CD4-positive, alpha-beta T cell treated with Interleukin-17A for 4 hours (primary cell): Measurements from ENCODE around the gene CLTC.

Experiments used
- DNase-seq: peaks from one replicate; pipeline ENCODE4 v3.0.0-alpha.2; 2020; ENCODE audit warnings: mixed read lengths

CLTC gene

GRCh38 chr17:59730268-59730834 lies 110.7 kb downstream of the CLTC start:
- no peak for DNase-seq

- no peak for DNase-seq
Measured at GRCh38 chr17:59733697-59734096, 114.0 kb downstream of the CLTC start.

- no peak for DNase-seq
Measured at GRCh38 chr17:59734226-59734625, 114.5 kb downstream of the CLTC start.

- DNase-seq, result no peak
Measured at GRCh38 chr17:59737324-59737723, 117.6 kb downstream of the CLTC start.

GRCh38 chr17:59743842-59744241 lies 124.1 kb downstream of the CLTC start:
- DNase-seq, result no peak

- no peak for DNase-seq
Measured at GRCh38 chr17:59745040-59745439, 125.3 kb downstream of the CLTC start.
